HPDE6-E6E7 (cell line): ENCODE data around the gene CPNE4.
A peak's percentile ranks its signal among the peaks of the same experiment; 100 is the strongest.
"Not testable (repeated sequence)": the region's sequence is repeated elsewhere in the genome, so short reads cannot be mapped to it uniquely, and the experiment has no call there.

Experiments used
- DNase-seq: peaks from one replicate; pipeline ENCODE4 v3.0.0; 2011; ENCODE audit warnings: missing footprints; ENCODE audit errors: extremely low spot score

The CPNE4 gene

GRCh38 chr3:131538968-131539367 is 495.8 kb downstream of the CPNE4 start:
- no peak for DNase-seq

- DNase-seq: no peak
Observed at GRCh38 chr3:131537531-131537930, 497.3 kb downstream of the CPNE4 start.

- DNase-seq: no peak
Observed at GRCh38 chr3:131535596-131535995, 499.2 kb downstream of the CPNE4 start.

DNA sequence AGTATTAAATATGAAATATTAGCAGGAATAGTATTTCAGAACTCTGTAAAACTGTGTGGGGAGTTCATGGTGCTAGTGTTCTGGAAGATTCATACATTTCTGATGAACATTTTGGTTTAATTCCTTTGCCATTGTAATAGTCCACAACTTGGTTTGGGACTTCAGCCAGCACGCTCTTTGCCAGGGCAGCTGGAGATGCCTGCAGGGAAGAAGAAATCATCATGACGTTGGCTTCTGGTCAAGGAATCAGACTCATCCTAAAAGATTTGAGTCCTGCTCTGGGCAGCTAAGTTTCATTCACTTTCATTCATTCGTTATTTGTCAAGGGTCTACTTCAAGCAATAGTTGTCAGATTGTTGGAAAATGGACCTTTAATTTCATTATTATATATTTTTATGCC is 499.7 kb downstream of the CPNE4 start:
- no peak for DNase-seq

DNA sequence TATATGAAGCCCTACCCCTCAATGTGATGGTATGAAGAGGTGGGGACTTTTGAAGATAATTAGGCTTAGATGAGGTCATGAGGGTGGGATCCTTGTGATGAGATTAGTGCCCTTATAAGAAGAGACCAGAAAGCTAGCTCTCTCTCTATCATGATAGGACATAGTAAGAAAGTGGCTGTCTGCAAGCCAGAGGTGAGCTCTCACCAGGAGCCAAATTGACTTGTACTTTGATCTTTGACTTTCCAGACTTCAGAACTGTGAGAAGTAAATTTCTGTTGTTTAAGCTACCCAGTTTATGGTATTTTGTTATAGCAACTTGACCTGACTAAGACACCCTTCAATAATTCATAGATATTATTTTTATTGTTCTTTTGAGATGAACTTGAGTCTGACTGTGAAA is 502.2 kb downstream of the CPNE4 start:
- DNase-seq: no peak

GRCh38 chr3:131530843-131531242 is 504.0 kb downstream of the CPNE4 start:
- DNase-seq: no peak

GRCh38 chr3:131530388-131530787 is 504.4 kb downstream of the CPNE4 start:
- no peak for DNase-seq

GRCh38 chr3:131526801-131527347 is 507.9 kb downstream of the CPNE4 start:
- no peak for DNase-seq

DNA sequence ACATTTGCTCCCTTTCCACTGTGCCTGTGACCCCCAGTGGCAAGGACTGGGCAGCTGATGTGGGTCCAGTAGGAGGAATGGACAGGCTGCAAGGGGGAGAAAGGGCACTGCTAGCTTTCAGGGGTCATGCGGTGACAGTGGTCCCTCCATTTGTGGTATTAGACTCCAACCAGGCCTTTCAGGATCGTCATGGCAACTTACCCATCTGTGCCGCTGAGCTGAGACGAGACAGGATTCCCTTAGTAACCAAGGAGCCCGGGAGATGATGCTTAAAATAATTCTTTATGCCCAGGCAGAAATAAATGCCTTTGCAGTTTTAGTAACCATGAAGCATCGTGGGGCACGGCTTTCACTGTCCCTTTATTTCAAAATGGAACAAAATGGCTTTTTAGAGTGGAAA is 516.1 kb downstream of the CPNE4 start:
- no peak for DNase-seq

DNA sequence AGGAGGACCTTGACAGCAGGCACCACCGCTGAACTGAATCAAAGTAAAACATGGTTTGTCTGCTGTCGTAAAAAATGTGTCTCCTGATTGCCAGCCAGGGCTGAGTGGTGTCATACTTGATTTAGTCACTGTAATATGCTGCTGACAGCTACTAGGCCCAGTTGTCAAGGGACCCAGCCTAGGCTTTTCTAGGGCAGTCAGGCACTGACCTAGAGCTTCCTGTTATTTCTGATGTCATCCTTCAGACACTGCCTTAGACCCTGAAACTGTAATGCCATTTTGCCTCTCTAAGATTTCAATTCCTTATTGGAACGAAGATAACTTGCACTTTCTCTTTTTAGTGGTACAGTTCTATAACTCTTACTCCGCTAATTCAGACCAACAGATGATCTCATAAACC is 529.4 kb downstream of the CPNE4 start:
- DNase-seq: no peak

DNA sequence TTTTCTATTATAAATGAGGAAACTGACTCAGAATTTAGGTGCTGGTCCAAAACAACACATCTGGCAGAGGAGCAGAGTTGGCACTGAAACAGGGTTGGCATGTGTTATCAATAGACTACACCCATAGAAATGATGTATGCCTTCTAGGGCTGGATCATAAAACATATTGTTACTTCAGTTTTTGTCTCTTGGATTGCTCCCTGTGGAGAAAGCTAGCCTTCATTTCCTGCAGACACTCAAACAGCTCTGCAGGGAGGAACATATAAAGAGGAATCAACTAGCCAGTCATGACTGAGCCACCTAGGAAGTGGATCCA is 531.5 kb downstream of the CPNE4 start:
- no peak for DNase-seq

GRCh38 chr3:131502530-131503319 is 532.1 kb downstream of the CPNE4 start, which contains the start of gene MRPL3:
MRPL3 (minus strand) TSS chr3:131502971; CDS start chr3:131502821, 150 bp downstream.
- DNase-seq: peak; percentile 76

DNA sequence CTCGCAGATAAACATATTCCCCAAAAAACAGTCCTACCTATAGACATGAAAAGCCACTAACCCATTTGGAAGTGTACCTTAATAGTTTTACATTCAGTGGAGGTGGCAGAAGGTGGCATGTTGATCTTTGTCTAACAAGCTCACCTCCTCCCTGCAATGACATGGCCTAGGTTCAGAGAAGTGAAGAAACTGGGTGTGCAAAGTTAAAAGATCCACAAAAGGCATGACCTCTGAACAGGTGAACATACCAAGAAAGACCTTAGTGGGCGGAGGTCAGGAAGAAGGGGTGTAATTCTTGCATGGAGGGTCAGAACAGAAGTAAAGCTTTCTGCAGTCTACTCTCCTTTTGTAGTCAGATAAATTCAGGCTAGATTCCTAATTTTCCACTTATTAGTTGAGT is 532.9 kb downstream of the CPNE4 start:
- no peak for DNase-seq

DNA sequence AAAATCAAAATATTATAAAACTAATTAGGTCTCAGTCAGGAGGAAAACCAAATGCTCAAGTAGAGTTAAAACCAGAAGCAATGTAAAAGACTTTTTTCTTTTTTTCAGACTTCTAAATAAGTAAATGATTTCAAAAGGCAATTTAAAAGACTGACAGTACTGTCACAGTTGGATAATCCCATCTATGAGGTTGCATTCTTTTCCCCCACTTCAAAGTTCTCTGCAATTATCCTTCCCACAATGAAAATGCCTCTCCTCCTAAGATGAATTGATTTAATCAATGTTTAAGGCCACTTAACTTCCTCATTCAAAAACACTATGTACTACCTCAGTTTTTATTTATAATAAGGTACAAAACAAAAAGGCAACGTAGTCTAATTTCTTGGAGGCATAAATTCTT is 540.1 kb downstream of the CPNE4 start:
- no peak for DNase-seq

DNA sequence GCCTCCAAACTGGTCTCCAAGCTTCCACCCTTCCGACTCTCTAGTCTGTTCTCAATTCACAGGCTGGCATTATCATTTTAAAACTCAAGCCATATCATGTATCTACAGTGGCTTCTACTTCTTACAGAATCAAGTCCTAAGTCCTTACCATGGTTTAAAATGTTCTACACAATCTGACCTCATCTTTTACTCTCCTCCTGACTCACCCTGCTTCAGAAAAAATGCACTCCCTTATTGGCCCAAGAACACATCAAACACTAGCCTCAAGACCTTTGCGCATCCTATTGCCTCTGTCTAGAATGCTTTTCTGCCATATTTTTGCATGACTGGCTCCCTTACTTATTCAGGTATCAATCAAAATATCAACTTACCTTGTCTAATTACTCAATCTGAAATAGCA is 543.0 kb downstream of the CPNE4 start:
- no peak for DNase-seq

- no peak for DNase-seq
Observed at GRCh38 chr3:131491084-131491483, 543.7 kb downstream of the CPNE4 start.

DNA sequence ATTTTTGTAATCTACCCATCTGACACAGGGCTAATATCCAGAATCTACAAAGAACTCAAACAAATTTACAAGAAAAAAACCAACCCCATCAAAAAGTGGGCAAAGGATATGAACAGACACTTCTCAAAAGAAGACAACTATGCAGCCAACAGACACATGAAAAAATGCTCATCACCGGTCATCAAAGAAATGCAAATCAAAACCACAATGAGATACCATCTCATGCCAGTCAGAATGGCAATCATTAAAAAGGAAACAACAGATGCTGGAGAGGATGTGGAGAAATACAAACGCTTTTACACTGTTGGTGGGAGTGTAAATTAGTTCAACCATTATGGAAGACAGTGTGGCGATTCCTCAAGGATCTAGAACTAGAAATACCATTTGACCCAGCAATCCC is 548.3 kb downstream of the CPNE4 start:
- not testable (repeated sequence) for DNase-seq

DNA sequence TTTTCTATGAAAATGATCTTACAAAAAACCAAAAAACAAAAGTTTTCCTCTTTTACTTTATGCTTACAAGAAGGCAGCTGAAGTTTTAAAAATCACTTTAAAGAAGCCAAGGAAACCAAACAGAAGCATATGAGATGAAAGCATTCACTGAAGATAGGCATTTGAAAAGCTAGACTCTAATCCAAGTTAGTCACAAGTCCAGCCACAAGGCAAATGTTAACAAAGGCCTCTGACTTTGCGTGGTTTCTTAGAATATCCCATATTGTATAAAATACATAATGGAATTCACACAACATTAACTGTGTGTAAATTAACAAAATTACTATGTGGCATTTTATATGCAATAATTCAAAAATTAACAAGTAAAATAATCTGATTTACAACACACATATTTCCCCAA is 549.7 kb downstream of the CPNE4 start:
- DNase-seq: no peak

DNA sequence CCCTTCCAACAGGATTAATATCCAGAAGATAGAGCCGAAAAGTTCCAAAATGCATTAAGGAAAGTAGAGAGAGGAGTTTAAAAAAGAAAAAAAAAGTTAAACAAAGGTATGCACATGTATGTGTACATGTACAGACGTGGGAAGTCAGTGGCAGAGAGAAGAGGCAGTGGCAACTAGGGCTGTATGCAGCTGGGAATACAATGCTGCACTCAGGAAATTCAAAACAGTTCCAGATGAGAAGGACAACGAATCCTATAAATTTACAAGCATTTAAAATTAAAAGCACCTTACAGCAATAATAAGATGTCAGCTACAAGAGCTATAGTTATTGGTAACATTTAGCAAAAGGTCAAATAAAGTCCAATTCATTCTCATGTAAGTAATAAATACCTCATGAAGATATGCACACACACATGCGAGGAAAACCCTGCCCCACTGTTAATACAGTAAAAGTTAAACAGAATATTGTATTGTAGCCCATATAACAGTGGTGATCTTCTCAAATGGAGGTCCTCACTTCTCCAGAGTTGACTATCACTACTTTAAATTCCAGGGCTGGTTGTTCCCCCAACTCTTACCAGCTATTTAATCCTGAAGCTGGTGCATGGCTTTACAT is 550.2 kb downstream of the CPNE4 start:
- no peak for DNase-seq
